Brain microvascular endothelial cell (primary cell): Measurements from ENCODE around the gene CRIP2.

ENCODE experiments used
- DNase-seq: peaks from one replicate; pipeline ENCODE4 v3.0.0-alpha.2; 2020
- H3K27ac ChIP-seq: fragments of 250-450 bp; sonication (Bioruptor Pico); 2 replicates; pipeline ENCODE4 v1.5.1; 2020; ENCODE audit warnings: mild to moderate bottlenecking, moderate library complexity
- H3K27me3 ChIP-seq: fragments of 250-450 bp; sonication (Bioruptor Pico); replicated peaks from 2 replicates; pipeline ENCODE4 v1.5.1; 2020; ENCODE audit warnings: mild to moderate bottlenecking
- H3K36me3 ChIP-seq: fragments of 250-450 bp; sonication (Bioruptor Pico); replicated peaks from 2 replicates; pipeline ENCODE4 v1.5.1; 2020; ENCODE audit warnings: mild to moderate bottlenecking
- H3K4me3 ChIP-seq: 2 replicates; pipeline ENCODE4 v1.5.1; 2011; ENCODE audit warnings: low read depth, mild to moderate bottlenecking, control low read depth, low read length, moderate library complexity
- CTCF ChIP-seq: IDR thresholded peaks from 2 replicates; pipeline ENCODE4 v1.5.1; 2011; ENCODE audit warnings: low read depth, mild to moderate bottlenecking, moderate library complexity, low read length, control low read depth, inconsistent platforms; ENCODE audit errors: missing control alignments
- in situ Hi-C: cut with HindIII; loops from 2 replicates; pipeline ENCODE4 v1.10.0; 2017; ENCODE audit warnings: low sequenced_read_pairs, low pct_ligation_motif_present

CRIP2 gene

GRCh38 chr14:105486974-105487448 lies 12.4 kb downstream of the CRIP2 start:
- Histone ChIP-seq H3K36me3 (no peaks in the 10 kb centered on the region), H3K4me3 (no peak overlapping the region), H3K27me3 (peaks cover 19% of the 10 kb centered on the region), H3K27ac (no peak overlapping the region)
- TF ChIP-seq CTCF = no peak
- in situ Hi-C loops = no loop called here
- no peak for DNase-seq

DNA sequence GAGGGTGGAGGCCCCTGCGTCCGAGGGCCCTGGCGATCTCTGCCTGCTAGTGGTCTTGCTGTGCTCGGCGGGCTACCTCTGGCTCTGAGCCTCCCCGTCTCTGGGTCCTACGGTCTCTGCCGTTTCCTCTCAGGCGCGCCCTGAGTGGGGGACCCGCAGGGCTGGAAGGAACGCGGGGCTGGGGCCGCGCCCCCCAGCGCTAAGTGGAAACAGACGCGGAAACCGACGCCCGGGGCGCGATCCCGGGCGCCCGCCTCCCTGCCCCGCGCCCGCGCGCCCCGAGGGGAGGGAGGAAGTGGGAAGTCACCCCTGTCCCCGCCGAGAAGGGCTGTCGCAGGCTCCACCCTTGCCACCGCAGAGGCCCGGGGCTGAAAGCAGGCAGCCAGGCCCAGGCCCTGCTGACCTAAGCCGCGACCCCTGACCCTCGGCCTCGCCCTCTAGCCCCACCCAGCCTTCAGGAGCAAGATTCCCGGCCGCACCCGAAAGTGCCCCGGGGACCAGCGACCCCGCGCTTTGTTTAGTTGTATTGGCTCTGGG lies 12.9 kb downstream of the CRIP2 start:
- DNase-seq = no peak
- no peak for TF ChIP-seq CTCF
- Histone ChIP-seq H3K27ac (no peak overlapping the region), H3K27me3 (peaks cover 19% of the 10 kb centered on the region), H3K4me3 (no peak overlapping the region), H3K36me3 (no peaks in the 10 kb centered on the region)
- in situ Hi-C loops = no loop called here

DNA sequence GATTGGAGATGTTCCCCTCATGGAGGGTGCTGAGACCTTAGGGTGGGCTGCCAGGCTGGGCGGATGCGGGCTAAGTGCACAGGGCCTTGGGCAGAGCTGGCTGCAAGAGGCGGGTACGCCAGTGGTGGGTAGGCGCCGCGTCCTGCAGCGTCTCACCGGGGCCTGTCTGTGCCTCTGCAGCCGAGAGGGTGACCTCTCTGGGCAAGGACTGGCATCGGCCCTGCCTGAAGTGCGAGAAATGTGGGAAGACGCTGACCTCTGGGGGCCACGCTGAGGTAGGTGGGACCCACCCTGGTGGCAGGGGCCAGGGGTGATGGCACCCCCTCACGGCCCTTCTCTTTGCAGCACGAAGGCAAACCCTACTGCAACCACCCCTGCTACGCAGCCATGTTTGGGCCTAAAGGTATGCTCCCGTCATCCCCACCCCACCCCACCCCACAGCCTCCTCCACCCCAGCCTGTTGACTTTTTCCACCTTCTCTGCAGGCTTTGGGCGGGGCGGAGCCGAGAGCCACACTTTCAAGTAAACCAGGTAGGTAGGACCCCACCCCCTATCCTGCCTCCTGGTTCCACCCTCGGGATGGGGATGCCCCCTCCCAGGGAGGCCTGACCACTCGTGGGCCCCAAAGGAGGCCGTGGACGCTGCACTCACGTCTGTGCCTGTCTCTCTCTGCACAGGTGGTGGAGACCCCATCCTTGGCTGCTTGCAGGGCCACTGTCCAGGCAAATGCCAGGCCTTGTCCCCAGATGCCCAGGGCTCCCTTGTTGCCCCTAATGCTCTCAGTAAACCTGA lies 13.6 kb downstream of the CRIP2 start:
- Histone ChIP-seq H3K27me3 (peaks cover 19% of the 10 kb centered on the region), H3K36me3 (no peaks in the 10 kb centered on the region), H3K4me3 (no peak overlapping the region), H3K27ac (no peak overlapping the region)
- in situ Hi-C loops = no loop called here
- TF ChIP-seq CTCF = no peak
- no peak for DNase-seq

DNA sequence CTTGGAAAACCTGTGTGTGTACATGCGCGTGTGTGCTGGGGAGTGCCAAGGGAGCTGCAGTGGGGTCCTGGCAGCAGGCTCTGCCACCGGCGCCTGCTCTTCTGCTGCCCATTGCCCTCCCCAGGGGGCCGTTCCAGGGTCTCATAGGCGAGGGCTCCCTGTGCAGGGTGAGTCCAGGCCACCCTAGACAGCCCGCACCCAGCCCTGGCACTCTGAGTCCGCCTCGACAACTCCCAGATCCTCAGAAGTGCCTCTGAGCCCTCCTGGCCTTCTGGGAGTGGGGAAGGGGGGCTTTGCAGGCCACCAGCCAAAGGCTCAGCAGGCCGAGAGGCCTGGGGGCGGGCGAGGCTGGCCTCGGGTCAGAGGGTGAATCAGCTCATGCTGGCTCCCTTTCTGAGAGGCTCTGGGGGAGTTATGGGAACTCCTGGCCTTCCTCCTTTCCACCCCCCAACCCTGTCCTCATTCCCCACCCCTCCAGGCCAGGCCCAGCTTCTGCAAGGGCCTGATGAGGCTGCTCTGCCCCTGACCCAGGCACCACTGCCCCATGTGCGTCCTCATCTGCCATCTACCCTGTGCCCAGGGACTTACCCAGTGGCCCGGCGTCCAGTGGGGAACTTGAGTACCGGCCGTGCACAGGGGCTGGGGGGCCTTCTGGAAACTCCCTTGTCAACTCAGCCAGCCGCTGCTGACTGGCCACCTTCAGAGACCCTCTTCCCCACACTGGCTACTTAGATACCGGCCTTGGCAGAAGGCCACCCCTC lies 14.3 kb downstream of the CRIP2 start:
- peaks cover 19% of the 10 kb centered on the region for H3K27me3 ChIP-seq
- H3K4me3 ChIP-seq = no peak overlapping the region
- no peak for TF ChIP-seq CTCF
- in situ Hi-C loops = no loop called here
- H3K27ac ChIP-seq = no peak overlapping the region
- H3K36me3 ChIP-seq = no peaks in the 10 kb centered on the region
- DNase-seq = no peak

DNA sequence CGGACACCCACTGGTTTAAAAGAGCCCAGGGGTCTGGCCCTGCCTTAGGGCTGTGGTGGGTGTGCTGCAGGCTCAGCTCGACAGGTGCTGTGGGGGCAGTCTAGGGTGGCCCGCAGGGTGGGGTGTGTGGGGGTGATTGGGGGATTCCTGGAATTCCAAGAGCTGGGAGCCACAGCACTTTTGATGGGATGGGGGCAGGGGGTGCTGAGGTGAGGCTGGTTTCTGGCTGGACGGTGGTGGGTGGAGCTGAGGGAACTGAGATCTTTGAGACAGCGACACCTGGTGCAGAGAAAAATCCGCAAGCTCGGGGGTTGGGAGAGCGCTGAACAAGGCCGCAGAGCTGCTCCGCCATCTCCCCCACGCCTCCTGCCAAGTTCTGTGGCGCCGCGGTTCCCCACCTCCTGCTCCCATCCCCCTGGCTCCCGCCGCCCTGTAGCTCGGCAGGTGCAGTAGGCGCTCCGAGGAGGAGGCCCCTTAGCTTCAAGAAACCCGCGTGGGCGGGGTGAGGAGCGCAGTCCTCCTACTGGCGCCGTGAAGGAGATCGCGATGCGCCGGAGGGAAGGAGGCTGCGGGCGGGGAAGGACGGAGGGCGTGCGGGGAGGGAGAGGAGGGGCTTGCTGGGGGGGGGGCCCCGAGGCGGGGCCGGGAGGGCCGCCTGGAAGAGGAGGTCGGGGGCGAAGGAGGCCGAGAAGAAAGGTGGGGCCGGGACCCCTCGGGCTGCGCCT lies 15.1 kb downstream of the CRIP2 start:
- Histone ChIP-seq H3K4me3 (peak overlapping the region; percentile 60), H3K27ac (peak overlapping the region; percentile 56), H3K36me3 (no peaks in the 10 kb centered on the region), H3K27me3 (peaks cover 19% of the 10 kb centered on the region)
- DNase-seq = peak; percentile 68
- TF ChIP-seq CTCF = peak; percentile 79
- in situ Hi-C loops = no loop called here
